GM12878 (cell line): Measurements from ENCODE around the gene UTP14C. TPM values are rescaled to one million over a fixed set of nuclear protein-coding genes. Genes with fewer than 3 reads are reported as not detected.

ENCODE experiments used
- ATAC-seq: fragments of 200-7000 bp; cut with Tn5 transposase; 3 replicates; pipeline ENCODE4 v1.9.1; 2020; ENCODE audit warnings: mild to moderate bottlenecking, moderate library complexity
- BruUV-seq: library from RNA; stranded (reverse); fragments of 400-500 nt; replicated peaks from 2 replicates; lab custom pipeline; 2021; lab: Mats Ljungman, UMichigan
- CTCF ChIA-PET: fragments of 300-600 bp; sonication (Branson Sonifier 250); formaldehyde crosslinking; extraction: SDS; loops from one replicate; lab custom pipeline; 2021; ENCODE audit warnings: inconsistent platforms; lab: Yijun Ruan, JAX
- POLR2A ChIA-PET: fragments of 350-600 bp; formaldehyde crosslinking; extraction: SDS; loops from one replicate; lab custom pipeline; 2021; ENCODE audit warnings: inconsistent platforms; lab: Charles Lee
- RAD21 ChIA-PET: fragments of 300-600 bp; sonication (Branson Sonifier 250); formaldehyde crosslinking; loops from one replicate; lab custom pipeline; 2023; ENCODE audit warnings: antibody characterized with exemption; ENCODE audit not compliant: unreplicated experiment; lab: Charles Lee
- SMC1A ChIA-PET: fragments of 300-600 bp; sonication (Branson Sonifier 250); formaldehyde crosslinking; loops from one replicate; lab custom pipeline; 2023; ENCODE audit not compliant: unreplicated experiment, uncharacterized antibody; lab: Charles Lee
- DNase-seq: peaks from one replicate; pipeline ENCODE4 v3.0.0-alpha.2; 2011; ENCODE audit warnings: low read depth, low spot score
- FAIRE-seq: peaks from 3 replicates; lab custom pipeline; 2011; peaks lifted over from hg19 to GRCh38; lab: Jason Lieb, UNC
- H2AFZ ChIP-seq: 2 replicates; pipeline ENCODE4 v1.6.0; 2011; ENCODE audit warnings: low read depth, low read length, control low read depth; ENCODE audit not compliant: control insufficient read depth
- H3K27ac ChIP-seq: 2 replicates; pipeline ENCODE4 v1.5.1; 2011; ENCODE audit warnings: control low read depth; ENCODE audit not compliant: control insufficient read depth, insufficient read depth
- H3K27me3 ChIP-seq, 2 experiments: replicated peaks in 1 of 2; 2 replicates each; pipeline versions ENCODE4 v1.6.0 to v1.6.1; 2011; ENCODE audit warnings: low read length in 1 of 2; ENCODE audit not compliant: control insufficient read depth in 2 of 2, insufficient read depth in 2 of 2
- H3K36me3 ChIP-seq, 2 experiments: 2 replicates each; pipeline ENCODE4 v1.5.1; 2011; ENCODE audit warnings: low read length in 1 of 2; ENCODE audit not compliant: control insufficient read depth in 2 of 2, insufficient read depth in 2 of 2
- H3K4me1 ChIP-seq: 2 replicates; pipeline ENCODE4 v1.6.1; 2011; ENCODE audit warnings: mild to moderate bottlenecking, low read length, moderate library complexity, mixed read lengths; ENCODE audit not compliant: control insufficient read depth, insufficient read depth
- H3K4me2 ChIP-seq: 2 replicates; pipeline ENCODE4 v1.6.0; 2011; ENCODE audit warnings: control low read depth; ENCODE audit not compliant: control insufficient read depth, insufficient read depth
- H3K4me3 ChIP-seq: fragments of 200-600 bp; sonication (generic); 2 replicates; pipeline ENCODE4 v1.5.1; 2016
- H3K79me2 ChIP-seq: 2 replicates; pipeline ENCODE4 v1.6.0; 2011; ENCODE audit warnings: low read length; ENCODE audit not compliant: control insufficient read depth, insufficient read depth
- H3K9ac ChIP-seq: 2 replicates; pipeline ENCODE4 v1.8.0; 2011; ENCODE audit warnings: low read length, control low read depth, mixed read lengths; ENCODE audit not compliant: control insufficient read depth, insufficient read depth
- H3K9me3 ChIP-seq: replicated peaks from 3 replicates; pipeline ENCODE4 v1.5.1; 2011; ENCODE audit warnings: mild to moderate bottlenecking, low read length; ENCODE audit not compliant: control insufficient read depth, insufficient read depth
- H4K20me1 ChIP-seq: 2 replicates; pipeline ENCODE4 v1.6.0; 2011; ENCODE audit not compliant: control insufficient read depth, insufficient read depth
- EED ChIP-seq: sonication (generic); IDR thresholded peaks from 2 replicates; pipeline ENCODE4 v1.6.1; 2016; ENCODE audit warnings: antibody characterized with exemption, low read depth
- POLR2A ChIP-seq: IDR thresholded peaks from 2 replicates; pipeline ENCODE4 v1.6.1; 2011; ENCODE audit warnings: low read depth, mild to moderate bottlenecking, low read length
- RELB ChIP-seq: fragments of 450-650 bp; IDR thresholded peaks from 2 replicates; pipeline ENCODE4 v1.6.1; 2017; ENCODE audit warnings: low read depth, mild to moderate bottlenecking, moderate library complexity
- ZNF207 ChIP-seq: fragments of 450-650 bp; IDR thresholded peaks from 2 replicates; pipeline ENCODE4 v1.6.1; 2014; ENCODE audit warnings: antibody characterized with exemption, mild to moderate bottlenecking, borderline replicate concordance
- WGBS: methylation state at CpG from one replicate; pipeline ENCODE4 v1.1.6; 2016; ENCODE audit warnings: low lambda C conversion rate; ENCODE audit not compliant: insufficient replicate concordance, insufficient coverage; ENCODE audit errors: missing lambda C conversion rate; 5-methylcytosine and 5-hydroxymethylcytosine counted together
- in situ Hi-C: fragments of 300-500 bp; cut with MboI; formaldehyde crosslinking; loops from 9 replicates; pipeline ENCODE4 v1.14.3; 2018; ENCODE audit warnings: mixed read lengths
- intact Hi-C: fragments of 100-400 bp; cut with micrococcal nuclease; formaldehyde crosslinking; loops from one replicate; pipeline ENCODE4 v1.14.2; 2022; ENCODE audit not compliant: unreplicated experiment
- polyA plus RNA-seq, 11 experiments: library from polyadenylated mRNA; depleted of rRNA in 4 of 11; unstranded in 6 of 11; stranded (reverse) in 5 of 11; fragments of >200 nt; fragmentation: Nextera tagmentation in 4 of 11; fragmentation: Illumina TruSeq in 1 of 11; extraction: Ambion mirVana in 4 of 11; extraction: Trizol in 1 of 11; gene quantifications; 1 replicate in 1 of 11; 2 replicates in 10 of 11; pipeline versions ENCODE4 v1.2.1 to v1.2.3, GENCODE V29; 2011 to 2016; ENCODE audit warnings: inconsistent platforms in 2 of 11, missing spikeins in 2 of 11, low read depth in 1 of 11
- total RNA-seq, 4 experiments: library from RNA; depleted of rRNA in 3 of 4; stranded (reverse); fragments of >200 nt in 3 of 4; fragmentation: Illumina TruSeq in 1 of 4; extraction: Trizol in 1 of 4; gene quantifications; 2 replicates each; pipeline versions ENCODE4 v1.2.1 to v1.2.3, GENCODE V29; 2013 to 2021

Gene UTP14C
- total and polyA plus RNA-seq, 10 of the 15 experiments (the other 5 are each of a cell fraction or from before 2014, with no cell fraction given), result 3.4 to 11.2 (median 6.0) TPM

- no peak overlapping the region for H3K4me3 ChIP-seq
- no peak overlapping the region for H3K4me2 ChIP-seq
- intact Hi-C loops, result loop anchor here (5.0 kb wide), 2 partner anchors 182 to 442 kb away; partner anchors contain the start of gene VPS36
- ATAC-seq, result no peak
- ChIA-PET SMC1A (no interaction called here), POLR2A (no interaction called here), CTCF (no interaction called here), RAD21 (no interaction called here)
- in situ Hi-C loops, result loop anchor here (10.0 kb wide), 1 partner anchor 445 kb away; the partner anchor contains the start of genes CKAP2 and VPS36
- H3K9ac ChIP-seq, result no peak overlapping the region
- no peaks in the 10 kb centered on the region for H4K20me1 ChIP-seq
- H3K27me3 ChIP-seq, result peaks cover 2 to 13% of the 10 kb centered on the region in 2 experiments; a peak in 3 of 4 replicates
- no peak overlapping the region for H3K27ac ChIP-seq
- H3K9me3 ChIP-seq, result no peaks in the 10 kb centered on the region; the same call in 2 of the 3 replicates
- H3K4me1 ChIP-seq, result no peaks in the 10 kb centered on the region; the same call in 1 of the 2 replicates
- peaks cover 23% of the 10 kb centered on the region for H3K79me2 ChIP-seq
- H2AFZ ChIP-seq, result no peak overlapping the region
- TF ChIP-seq EED (no peak), ZNF207 (no peak), RELB (no peak), POLR2A (no peak)
- FAIRE-seq, result no peak
- WGBS, result 49% methylated on average over 6 of the region's 6 CpGs
- H3K36me3 ChIP-seq, result no peaks in the 10 kb centered on the region
- BruUV-seq, result no TSS peak
- no peak for DNase-seq
Measured at GRCh38 chr13:52009946-52010345, 14.5 kb upstream of the UTP14C start.
